ENCODE results near the gene SRSF7. TPM values are rescaled to one million over a fixed set of nuclear protein-coding genes. Genes with fewer than 3 reads are reported as not detected.

SRSF7 gene
- total and polyA plus RNA-seq, 5 experiments from 2014 or later, result 164 to 291 (median 172) TPM

Other genes starting within 250 kb of the SRSF7 start
- gene HNRNPLL, start 148.4 kb downstream of the SRSF7 start, total RNA-seq, result 10 to 100 TPM; 16.3 to 20.2 TPM
- 10 to 100 TPM in 2 of 3 donors, 1 to 10 TPM in 1; 8.0 to 13.1 (median 11.5) TPM for gene HNRNPLL, start 148.4 kb downstream of the SRSF7 start, polyA plus RNA-seq
- gene GALM, start 85.2 kb downstream of the SRSF7 start, total RNA-seq, result 1 to 10 TPM; 7.5 to 9.5 TPM
- gene GALM, start 85.2 kb downstream of the SRSF7 start, polyA plus RNA-seq, result 10 to 100 TPM; 10.6 to 15.6 (median 13.9) TPM
- 10 to 100 TPM; 12.0 to 13.7 TPM for gene GEMIN6, start 26.8 kb upstream of the SRSF7 start, total RNA-seq
- 10 to 100 TPM in 1 of 3 donors, 1 to 10 TPM in 2; 6.8 to 11.6 (median 8.3) TPM for gene GEMIN6, start 26.8 kb upstream of the SRSF7 start, polyA plus RNA-seq
- gene DHX57, start 124.6 kb upstream of the SRSF7 start, total RNA-seq, result 10 to 100 TPM; 19.6 to 20.8 TPM
- gene DHX57, start 124.6 kb upstream of the SRSF7 start, polyA plus RNA-seq, result 1 to 10 TPM; 4.9 to 5.5 (median 5.0) TPM
- gene MORN2, start 124.6 kb upstream of the SRSF7 start, total RNA-seq, result 1 to 10 TPM; 1.4 to 3.0 TPM
- gene MORN2, start 124.6 kb upstream of the SRSF7 start, polyA plus RNA-seq, result 10 to 100 TPM in 1 of 3 donors, 1 to 10 TPM in 2; 9.1 to 10.7 (median 9.7) TPM
- 1 to 10 TPM in 1 of 2 experiments, not detected in 1; 1.0 TPM for gene ARHGEF33, start 138.5 kb upstream of the SRSF7 start, total RNA-seq
- gene ARHGEF33, start 138.5 kb upstream of the SRSF7 start, polyA plus RNA-seq, result not detected